KMS-11 (cell line): ENCODE measurements around the gene PTGES2.

ENCODE experiments used
- H2AFZ ChIP-seq: fragments of 200-600 bp; sonication (generic); 2 replicates; pipeline ENCODE4 v1.6.1; 2016; ENCODE audit warnings: antibody characterized with exemption, mixed run types, low read depth
- H3K27ac ChIP-seq: fragments of 200-600 bp; sonication (generic); 2 replicates; pipeline ENCODE4 v1.6.1; 2016; ENCODE audit warnings: mild to moderate bottlenecking, mixed run types
- H3K27me3 ChIP-seq: fragments of 200-600 bp; sonication (generic); 2 replicates; pipeline ENCODE4 v1.6.1; 2017; ENCODE audit warnings: mild to moderate bottlenecking, low read depth, mixed run types, moderate library complexity; ENCODE audit not compliant: insufficient read depth
- H3K36me3 ChIP-seq: fragments of 200-600 bp; sonication (generic); 2 replicates; pipeline ENCODE4 v1.6.1; 2017; ENCODE audit warnings: mild to moderate bottlenecking, mixed run types; ENCODE audit not compliant: insufficient read depth
- H3K4me1 ChIP-seq: fragments of 200-600 bp; sonication (generic); 2 replicates; pipeline ENCODE4 v1.6.1; 2016; ENCODE audit warnings: mild to moderate bottlenecking, low read depth, mixed run types; ENCODE audit not compliant: poor library complexity, severe bottlenecking
- H3K4me2 ChIP-seq: fragments of 200-600 bp; sonication (generic); 2 replicates; pipeline ENCODE4 v1.7.0; 2016; ENCODE audit warnings: mild to moderate bottlenecking, mixed run types
- H3K4me3 ChIP-seq: fragments of 200-600 bp; sonication (generic); IDR thresholded peaks from 2 replicates; pipeline ENCODE4 v1.6.1; 2017; ENCODE audit warnings: low read depth, low read length, mixed read lengths; ENCODE audit not compliant: insufficient read depth
- H3K79me2 ChIP-seq: fragments of 200-600 bp; sonication (generic); 2 replicates; pipeline ENCODE4 v1.6.1; 2016; ENCODE audit warnings: low read depth, mixed run types; ENCODE audit not compliant: insufficient read depth
- H3K9ac ChIP-seq: fragments of 200-600 bp; sonication (generic); 2 replicates; pipeline ENCODE4 v1.6.1; 2016; ENCODE audit warnings: mild to moderate bottlenecking, mixed run types
- H4K20me1 ChIP-seq: fragments of 200-600 bp; sonication (generic); 2 replicates; pipeline ENCODE4 v1.6.1; 2016; ENCODE audit warnings: mild to moderate bottlenecking, mixed run types; ENCODE audit not compliant: insufficient read depth
- TF ChIP-seq, protein P1 (sequence below): fragments of 200-600 bp; sonication (generic); conservative IDR thresholded peaks from 2 replicates; pipeline ENCODE4 v1.6.1; 2017; ENCODE audit warnings: low read depth, mild to moderate bottlenecking, antibody characterized with exemption, low read length, moderate library complexity, mixed read lengths

The PTGES2 gene

DNA sequence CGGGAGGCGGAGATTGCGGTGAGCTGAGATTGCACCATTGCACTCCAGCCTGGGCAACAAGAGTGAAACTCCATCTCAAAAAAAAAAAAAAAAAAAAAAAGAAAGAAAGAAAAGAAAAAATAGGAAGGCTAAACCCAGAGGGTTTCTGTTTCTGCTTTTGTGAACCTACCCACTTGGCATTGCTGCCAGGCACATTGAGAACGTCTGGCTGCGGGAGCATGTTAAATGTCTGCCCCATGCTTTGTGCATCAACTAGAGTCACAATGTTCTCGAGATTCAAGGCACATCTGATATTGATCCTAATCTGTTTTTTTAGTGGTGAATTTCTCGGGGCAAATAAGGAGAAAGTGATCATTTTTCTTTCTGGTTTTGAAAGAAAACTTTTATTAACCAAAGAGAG, 56.7 kb downstream of the PTGES2 start:
- peaks cover 84% of the 10 kb centered on the region for H3K79me2 ChIP-seq
- H3K4me2 ChIP-seq = peak overlapping the region; percentile 94
- no peaks in the 10 kb centered on the region for H4K20me1 ChIP-seq
- H3K36me3 ChIP-seq = no peaks in the 10 kb centered on the region
- H3K4me3 ChIP-seq = no peak overlapping the region
- peak overlapping the region; percentile 19; the same call in 1 of the 2 replicates for H3K9ac ChIP-seq
- H2AFZ ChIP-seq = no peak overlapping the region
- H3K27me3 ChIP-seq = no peaks in the 10 kb centered on the region
- peak overlapping the region; percentile 85 for H3K27ac ChIP-seq
- H3K4me1 ChIP-seq = peaks cover 76% of the 10 kb centered on the region
- TF ChIP-seq, protein P1, sequence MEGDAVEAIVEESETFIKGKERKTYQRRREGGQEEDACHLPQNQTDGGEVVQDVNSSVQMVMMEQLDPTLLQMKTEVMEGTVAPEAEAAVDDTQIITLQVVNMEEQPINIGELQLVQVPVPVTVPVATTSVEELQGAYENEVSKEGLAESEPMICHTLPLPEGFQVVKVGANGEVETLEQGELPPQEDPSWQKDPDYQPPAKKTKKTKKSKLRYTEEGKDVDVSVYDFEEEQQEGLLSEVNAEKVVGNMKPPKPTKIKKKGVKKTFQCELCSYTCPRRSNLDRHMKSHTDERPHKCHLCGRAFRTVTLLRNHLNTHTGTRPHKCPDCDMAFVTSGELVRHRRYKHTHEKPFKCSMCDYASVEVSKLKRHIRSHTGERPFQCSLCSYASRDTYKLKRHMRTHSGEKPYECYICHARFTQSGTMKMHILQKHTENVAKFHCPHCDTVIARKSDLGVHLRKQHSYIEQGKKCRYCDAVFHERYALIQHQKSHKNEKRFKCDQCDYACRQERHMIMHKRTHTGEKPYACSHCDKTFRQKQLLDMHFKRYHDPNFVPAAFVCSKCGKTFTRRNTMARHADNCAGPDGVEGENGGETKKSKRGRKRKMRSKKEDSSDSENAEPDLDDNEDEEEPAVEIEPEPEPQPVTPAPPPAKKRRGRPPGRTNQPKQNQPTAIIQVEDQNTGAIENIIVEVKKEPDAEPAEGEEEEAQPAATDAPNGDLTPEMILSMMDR = no peak
